H9 (cell line): ENCODE measurements around the gene CNOT10. TPM values are rescaled to one million over a fixed set of nuclear protein-coding genes. Genes with fewer than 3 reads are reported as not detected.

Experiments
- DNase-seq: peaks from one replicate; pipeline ENCODE4 v3.0.0-alpha.2; 2017
- H2AFZ ChIP-seq: one replicate; pipeline ENCODE4 v1.6.1; 2013; ENCODE audit warnings: mild to moderate bottlenecking, low read length, control low read depth, moderate library complexity
- H2AK5ac ChIP-seq: 2 replicates; pipeline ENCODE4 v1.6.1; 2013; ENCODE audit warnings: low read length, control low read depth, mixed read lengths; ENCODE audit not compliant: insufficient read length
- H2BK120ac ChIP-seq: one replicate; pipeline ENCODE4 v1.6.1; 2013; ENCODE audit warnings: low read depth, mild to moderate bottlenecking, low read length, control low read depth, inconsistent platforms; ENCODE audit not compliant: poor library complexity, severe bottlenecking
- H2BK12ac ChIP-seq: 2 replicates; pipeline ENCODE4 v1.6.1; 2013; ENCODE audit warnings: low read length, control low read depth, mixed read lengths, low read depth; ENCODE audit not compliant: insufficient read length
- H2BK15ac ChIP-seq: 2 replicates; pipeline ENCODE4 v1.6.1; 2013; ENCODE audit warnings: low read depth, low read length, control low read depth
- H2BK20ac ChIP-seq: one replicate; pipeline ENCODE4 v1.6.1; 2013; ENCODE audit warnings: low read depth, mild to moderate bottlenecking, low read length, control low read depth, inconsistent platforms; ENCODE audit not compliant: poor library complexity, severe bottlenecking
- H2BK5ac ChIP-seq: 2 replicates; pipeline ENCODE4 v1.6.1; 2013; ENCODE audit warnings: low read length, control low read depth, mixed read lengths; ENCODE audit not compliant: insufficient read length
- H3K14ac ChIP-seq: 2 replicates; pipeline ENCODE4 v1.6.1; 2013; ENCODE audit warnings: low read length, control low read depth; ENCODE audit not compliant: insufficient read depth
- H3K18ac ChIP-seq: 2 replicates; pipeline ENCODE4 v1.6.1; 2013; ENCODE audit warnings: low read depth, mild to moderate bottlenecking, mixed read lengths, low read length, control low read depth; ENCODE audit not compliant: insufficient read length
- H3K23ac ChIP-seq: 2 replicates; pipeline ENCODE4 v1.6.1; 2013; ENCODE audit warnings: low read length, control low read depth, mixed read lengths, low read depth; ENCODE audit not compliant: insufficient read length
- H3K23me2 ChIP-seq: 2 replicates; pipeline ENCODE4 v1.6.1; 2013; ENCODE audit warnings: low read depth, mild to moderate bottlenecking, mixed read lengths, low read length, control low read depth; ENCODE audit not compliant: insufficient read length, poor library complexity, severe bottlenecking
- H3K27ac ChIP-seq: 2 replicates; pipeline ENCODE4 v1.5.1; 2013; ENCODE audit warnings: low read length, control low read depth, mixed read lengths, low read depth; ENCODE audit not compliant: insufficient read length
- H3K27me3 ChIP-seq: 2 replicates; pipeline ENCODE4 v1.6.1; 2013; ENCODE audit warnings: low read length, control low read depth, inconsistent platforms; ENCODE audit not compliant: insufficient read depth
- H3K4ac ChIP-seq: 2 replicates; pipeline ENCODE4 v1.6.1; 2013; ENCODE audit warnings: low read depth, mild to moderate bottlenecking, control low read depth, inconsistent platforms, low read length, moderate library complexity
- H3K4me1 ChIP-seq: 2 replicates; pipeline ENCODE4 v1.6.1; 2013; ENCODE audit warnings: low read length, control low read depth, inconsistent platforms; ENCODE audit not compliant: insufficient read depth
- H3K4me2 ChIP-seq: 2 replicates; pipeline ENCODE4 v1.6.1; 2013; ENCODE audit warnings: low read length, control low read depth, mixed read lengths; ENCODE audit not compliant: insufficient read length, insufficient read depth
- H3K56ac ChIP-seq: 2 replicates; pipeline ENCODE4 v1.6.1; 2013; ENCODE audit warnings: low read depth, mild to moderate bottlenecking, mixed read lengths, low read length, control low read depth; ENCODE audit not compliant: insufficient read length
- H3K79me1 ChIP-seq: 2 replicates; pipeline ENCODE4 v1.6.1; 2013; ENCODE audit warnings: low read depth, mild to moderate bottlenecking, moderate library complexity, low read length, control low read depth, inconsistent platforms; ENCODE audit not compliant: insufficient read depth, poor library complexity, severe bottlenecking
- H3K79me2 ChIP-seq: 2 replicates; pipeline ENCODE4 v1.6.1; 2013; ENCODE audit warnings: low read length, control low read depth, inconsistent platforms; ENCODE audit not compliant: insufficient read depth
- H3K9ac ChIP-seq: 2 replicates; pipeline ENCODE4 v1.6.1; 2013; ENCODE audit warnings: low read length, control low read depth, mixed read lengths; ENCODE audit not compliant: insufficient read length; ENCODE audit errors: extremely low read depth
- H3K9me3 ChIP-seq: one replicate; pipeline ENCODE4 v1.6.1; 2013; ENCODE audit warnings: low read depth, low read length, inconsistent platforms; ENCODE audit not compliant: control insufficient read depth
- H3T11ph ChIP-seq: one replicate; pipeline ENCODE4 v1.6.1; 2013; ENCODE audit warnings: mild to moderate bottlenecking, low read length, control low read depth, inconsistent platforms
- H4K20me1 ChIP-seq: one replicate; pipeline ENCODE4 v1.6.1; 2013; ENCODE audit not compliant: control insufficient read depth, insufficient read length, insufficient read depth
- H4K5ac ChIP-seq: 2 replicates; pipeline ENCODE4 v1.6.1; 2013; ENCODE audit warnings: low read depth, mild to moderate bottlenecking, mixed read lengths, low read length, control low read depth; ENCODE audit not compliant: insufficient read length
- H4K8ac ChIP-seq: replicated peaks from 2 replicates; pipeline ENCODE4 v1.6.1; 2013; ENCODE audit warnings: low read length, control low read depth, mixed read lengths, low read depth; ENCODE audit not compliant: insufficient read length
- H4K91ac ChIP-seq: 2 replicates; pipeline ENCODE4 v1.6.1; 2013; ENCODE audit warnings: low read depth, mild to moderate bottlenecking, moderate library complexity, mixed read lengths, low read length, control low read depth; ENCODE audit not compliant: insufficient read length
- H3K27ac Mint-ChIP-seq, 3 experiments: 2 replicates in 2 of 3; 3 replicates in 1 of 3; pipeline ENCODE4 v1.8.0; 2020 to 2021; ENCODE audit warnings: mixed read lengths in 3 of 3, mild to moderate bottlenecking in 1 of 3, moderate library complexity in 1 of 3
- H3K27me3 Mint-ChIP-seq: 2 replicates; pipeline ENCODE4 v1.8.0; 2021; ENCODE audit warnings: low read depth, mild to moderate bottlenecking, moderate library complexity, mixed read lengths
- H3K36me3 Mint-ChIP-seq, 3 experiments: 2 replicates in 2 of 3; 3 replicates in 1 of 3; pipeline ENCODE4 v1.8.0; 2020 to 2021; ENCODE audit warnings: low read depth in 3 of 3, mixed read lengths in 3 of 3; ENCODE audit not compliant: insufficient read depth in 1 of 3
- H3K4me1 Mint-ChIP-seq, 2 experiments: 2 replicates each; pipeline ENCODE4 v1.8.0; 2020; ENCODE audit warnings: mixed read lengths in 2 of 2
- H3K4me3 Mint-ChIP-seq, 2 experiments: 2 replicates in 1 of 2; 3 replicates in 1 of 2; pipeline ENCODE4 v1.8.0; 2020 to 2021; ENCODE audit warnings: mild to moderate bottlenecking in 2 of 2, mixed read lengths in 2 of 2, moderate library complexity in 1 of 2
- H3K9me3 Mint-ChIP-seq, 2 experiments: 2 replicates in 1 of 2; 3 replicates in 1 of 2; pipeline ENCODE4 v1.8.0; 2020; ENCODE audit warnings: mild to moderate bottlenecking in 2 of 2, mixed read lengths in 2 of 2, moderate library complexity in 1 of 2
- CTCF ChIP-seq: fragments of 200-600 bp; sonication (generic); conservative IDR thresholded peaks from 3 replicates; pipeline ENCODE4 v1.8.0; 2021; ENCODE audit warnings: antibody characterized with exemption, mild to moderate bottlenecking
- WGBS: extraction: QIAGEN DNeasy Blood & Tissue Kit; methylation state at CpG from one replicate; pipeline ENCODE4 v1.1.7; 2013; ENCODE audit warnings: missing lambda C conversion rate, low lambda C conversion rate, mixed read lengths; ENCODE audit not compliant: insufficient read length; ENCODE audit errors: extremely low coverage; 5-methylcytosine and 5-hydroxymethylcytosine counted together
- total RNA-seq: library from RNA; stranded (reverse); gene quantifications from 2 replicates; pipeline ENCODE4 v1.2.1, GENCODE V29; 2021

The CNOT10 gene
- total RNA-seq, 1 experiment from 2014 or later, result 55.4 TPM

GRCh38 chr3:32643816-32644215 is 41.2 kb upstream of the CNOT10 start:
- H3K4ac ChIP-seq, result no peak overlapping the region
- H4K5ac ChIP-seq, result no peak overlapping the region
- no peaks in the 10 kb centered on the region for H3K79me2 ChIP-seq
- no peak for TF ChIP-seq CTCF
- H4K20me1 ChIP-seq, result no peaks in the 10 kb centered on the region
- H3K23ac ChIP-seq, result no peak overlapping the region
- no peaks in the 10 kb centered on the region for H3K9me3 ChIP-seq
- Mint-ChIP-seq H3K27ac (no peak overlapping the region), H3K4me1 (peaks cover 8 to 9% of the 10 kb centered on the region in 2 experiments), H3K36me3 (no peaks in the 10 kb centered on the region), H3K27me3 (no peaks in the 10 kb centered on the region; the same call in 1 of the 2 replicates), H3K9me3 (no peaks in the 10 kb centered on the region; a peak in 1 of 5 replicates), H3K4me3 (no peak overlapping the region)
- no peaks in the 10 kb centered on the region for H3K79me1 ChIP-seq
- H2BK120ac ChIP-seq, result no peak overlapping the region
- no peak overlapping the region for H3K9ac ChIP-seq
- H2BK15ac ChIP-seq, result no peak overlapping the region
- no peak overlapping the region for H4K8ac ChIP-seq
- no peak overlapping the region for H3K14ac ChIP-seq
- no peaks in the 10 kb centered on the region for H3K27me3 ChIP-seq
- no CpG with 5 or more reads among the region's 4 CpGs for WGBS
- H3K4me1 ChIP-seq, result no peaks in the 10 kb centered on the region
- H3T11ph ChIP-seq, result no peak overlapping the region
- H3K4me2 ChIP-seq, result no peak overlapping the region
- no peak overlapping the region for H2BK12ac ChIP-seq
- H2AK5ac ChIP-seq, result no peak overlapping the region
- H2BK5ac ChIP-seq, result no peak overlapping the region
- H3K27ac ChIP-seq, result no peak overlapping the region
- no peak overlapping the region for H2BK20ac ChIP-seq
- H4K91ac ChIP-seq, result no peak overlapping the region
- no peak overlapping the region for H3K18ac ChIP-seq
- no peak overlapping the region for H2AFZ ChIP-seq
- no peak overlapping the region for H3K56ac ChIP-seq
- DNase-seq, result no peak
- no peaks in the 10 kb centered on the region for H3K23me2 ChIP-seq
